Neuronal stem cell (in vitro differentiated cells): Measurements from ENCODE around the gene FGF10.

Source experiments
- DNase-seq: peaks from one replicate; pipeline ENCODE4 v3.0.0-alpha.2; 2013; ENCODE audit warnings: low spot score
- H2AFZ ChIP-seq: one replicate; pipeline ENCODE4 v1.6.1; 2013; ENCODE audit warnings: mild to moderate bottlenecking, low read length, inconsistent platforms
- H2AK5ac ChIP-seq: 2 replicates; pipeline ENCODE4 v1.6.1; 2013; ENCODE audit warnings: low read depth, mild to moderate bottlenecking, inconsistent platforms, low read length, moderate library complexity, mixed read lengths
- H2BK120ac ChIP-seq: 2 replicates; pipeline ENCODE4 v1.6.1; 2013; ENCODE audit warnings: low read depth, mild to moderate bottlenecking, inconsistent platforms, low read length, moderate library complexity, mixed read lengths
- H2BK12ac ChIP-seq: one replicate; pipeline ENCODE4 v1.6.1; 2013; ENCODE audit warnings: low read length, inconsistent platforms
- H2BK15ac ChIP-seq: 2 replicates; pipeline ENCODE4 v1.6.1; 2013; ENCODE audit warnings: mild to moderate bottlenecking, low read length, inconsistent platforms, mixed read lengths
- H2BK5ac ChIP-seq: one replicate; pipeline ENCODE4 v1.6.1; 2013; ENCODE audit warnings: inconsistent platforms, mild to moderate bottlenecking, low read length, moderate library complexity
- H3K14ac ChIP-seq: one replicate; pipeline ENCODE4 v1.6.1; 2013; ENCODE audit warnings: low read length, inconsistent platforms
- H3K18ac ChIP-seq: 2 replicates; pipeline ENCODE4 v1.6.1; 2013; ENCODE audit warnings: low read length, inconsistent platforms
- H3K23ac ChIP-seq: 2 replicates; pipeline ENCODE4 v1.6.1; 2013; ENCODE audit warnings: low read depth, mild to moderate bottlenecking, mixed read lengths, low read length, inconsistent platforms; ENCODE audit not compliant: poor library complexity
- H3K27ac ChIP-seq: replicated peaks from 3 replicates; pipeline ENCODE4 v1.5.1; 2013; ENCODE audit warnings: low read length, inconsistent platforms
- H3K27me3 ChIP-seq, 3 experiments: 2 replicates each; pipeline ENCODE4 v1.6.1; 2013; ENCODE audit warnings: low read length in 3 of 3, mild to moderate bottlenecking in 2 of 3, inconsistent platforms in 1 of 3, low read depth in 1 of 3, mixed read lengths in 1 of 3, moderate library complexity in 1 of 3; ENCODE audit not compliant: control insufficient read depth in 3 of 3, insufficient read depth in 3 of 3
- H3K36me3 ChIP-seq, 2 donors: replicated peaks in 1 of 2; 2 replicates each; pipeline ENCODE4 v1.6.1; 2013; ENCODE audit warnings: low read length in 2 of 2; ENCODE audit not compliant: control insufficient read depth in 2 of 2, insufficient read depth in 2 of 2
- H3K4ac ChIP-seq: 2 replicates; pipeline ENCODE4 v1.6.1; 2013; ENCODE audit warnings: inconsistent platforms, mild to moderate bottlenecking, low read length, moderate library complexity
- H3K4me1 ChIP-seq, 2 donors: 1 replicate in 1 of 2; 2 replicates in 1 of 2; pipeline ENCODE4 v1.6.1; 2013; ENCODE audit warnings: low read length in 2 of 2, low read depth in 1 of 2; ENCODE audit not compliant: control insufficient read depth in 2 of 2, insufficient read depth in 1 of 2
- H3K4me2 ChIP-seq: one replicate; pipeline ENCODE4 v1.6.1; 2013; ENCODE audit warnings: mild to moderate bottlenecking, low read length, inconsistent platforms; ENCODE audit not compliant: insufficient read depth, poor library complexity, severe bottlenecking
- H3K4me3 ChIP-seq, 2 donors: 2 replicates each; pipeline ENCODE4 v1.5.1; 2013; ENCODE audit warnings: low read length in 2 of 2, mild to moderate bottlenecking in 2 of 2, inconsistent platforms in 1 of 2, moderate library complexity in 1 of 2
- H3K79me1 ChIP-seq: one replicate; pipeline ENCODE4 v1.6.1; 2013; ENCODE audit warnings: low read depth, mild to moderate bottlenecking, inconsistent platforms, low read length, moderate library complexity
- H3K9ac ChIP-seq: one replicate; pipeline ENCODE4 v1.6.1; 2013; ENCODE audit warnings: mild to moderate bottlenecking, low read depth, low read length, inconsistent platforms; ENCODE audit not compliant: poor library complexity
- H3K9me3 ChIP-seq, 2 donors: replicated peaks in 1 of 2; 2 replicates each; pipeline versions ENCODE3 to v1.6.1; 2013; ENCODE audit warnings: low read length in 2 of 2, mild to moderate bottlenecking in 2 of 2, inconsistent platforms in 1 of 2, low read depth in 1 of 2, mixed read lengths in 1 of 2, moderate library complexity in 1 of 2; ENCODE audit not compliant: control insufficient read depth in 2 of 2, insufficient read depth in 1 of 2
- H4K8ac ChIP-seq: one replicate; pipeline ENCODE4 v1.6.1; 2013; ENCODE audit warnings: low read depth, mild to moderate bottlenecking, inconsistent platforms, low read length, moderate library complexity
- H4K91ac ChIP-seq: one replicate; pipeline ENCODE4 v1.6.1; 2013; ENCODE audit warnings: low read length, low read depth, mild to moderate bottlenecking, inconsistent platforms; ENCODE audit not compliant: poor library complexity
- WGBS, 2 donors: extraction: QIAGEN DNeasy Blood & Tissue Kit; methylation state at CpG; one replicate each; pipeline ENCODE4 v1.1.7; 2013; ENCODE audit warnings: missing lambda C conversion rate in 2 of 2, mixed read lengths in 1 of 2; ENCODE audit not compliant: insufficient read length in 2 of 2, insufficient replicate concordance in 1 of 2; ENCODE audit errors: extremely low coverage in 2 of 2; 5-methylcytosine and 5-hydroxymethylcytosine counted together

Gene FGF10

GRCh38 chr5:44372028-44372427 is 17.2 kb downstream of the FGF10 start:
- no peak overlapping the region for H4K8ac ChIP-seq
- H2BK5ac ChIP-seq: no peak overlapping the region
- H3K4ac ChIP-seq: no peak overlapping the region
- DNase-seq: no peak
- no peak overlapping the region for H2AFZ ChIP-seq
- no peak overlapping the region for H3K14ac ChIP-seq
- no peak overlapping the region for H2AK5ac ChIP-seq
- no peaks in the 10 kb centered on the region for H3K79me1 ChIP-seq
- WGBS, 2 donors: no CpG with 5 or more reads among the region's 4 CpGs
- H3K36me3 ChIP-seq: no peaks in the 10 kb centered on the region
- no peak overlapping the region for H3K27ac ChIP-seq
- H3K4me1 ChIP-seq: peaks cover 0 to 3% of the 10 kb centered on the region in 2 donors
- H2BK120ac ChIP-seq: no peak overlapping the region
- no peak overlapping the region for H3K4me2 ChIP-seq
- H3K27me3 ChIP-seq: no peaks in the 10 kb centered on the region
- no peak overlapping the region for H2BK15ac ChIP-seq
- no peak overlapping the region for H3K18ac ChIP-seq
- H3K9me3 ChIP-seq: peaks cover 2 to 11% of the 10 kb centered on the region in 2 donors
- H4K91ac ChIP-seq: no peak overlapping the region
- no peak overlapping the region for H2BK12ac ChIP-seq
- no peak overlapping the region for H3K9ac ChIP-seq
- H3K23ac ChIP-seq: no peak overlapping the region
- H3K4me3 ChIP-seq: no peak overlapping the region

- H3K9me3 ChIP-seq: peaks cover 0 to 2% of the 10 kb centered on the region in 2 donors
- H4K91ac ChIP-seq: no peak overlapping the region
- H3K23ac ChIP-seq: no peak overlapping the region
- H3K27ac ChIP-seq: no peak overlapping the region
- no peak overlapping the region for H3K9ac ChIP-seq
- no peaks in the 10 kb centered on the region for H3K36me3 ChIP-seq
- H3K18ac ChIP-seq: no peak overlapping the region
- H3K4me3 ChIP-seq: no peak overlapping the region
- H3K4me2 ChIP-seq: no peak overlapping the region
- H2AK5ac ChIP-seq: no peak overlapping the region
- H3K14ac ChIP-seq: no peak overlapping the region
- no peak overlapping the region for H2BK120ac ChIP-seq
- no peaks in the 10 kb centered on the region for H3K27me3 ChIP-seq
- H4K8ac ChIP-seq: no peak overlapping the region
- DNase-seq: no peak
- H2BK5ac ChIP-seq: no peak overlapping the region
- H3K4me1 ChIP-seq: peaks cover 0 to 3% of the 10 kb centered on the region in 2 donors
- H2AFZ ChIP-seq: no peak overlapping the region
- no peak overlapping the region for H3K4ac ChIP-seq
- no peak overlapping the region for H2BK15ac ChIP-seq
- H2BK12ac ChIP-seq: no peak overlapping the region
- H3K79me1 ChIP-seq: no peaks in the 10 kb centered on the region
- no CpG with 5 or more reads among the region's 1 CpG for WGBS, 2 donors
Measured at GRCh38 chr5:44367203-44367602, 22.0 kb downstream of the FGF10 start.

GRCh38 chr5:44365345-44365744 is 23.9 kb downstream of the FGF10 start:
- Histone ChIP-seq H2BK15ac (no peak overlapping the region), H4K91ac (no peak overlapping the region), H2BK5ac (no peak overlapping the region), H4K8ac (no peak overlapping the region), H2AFZ (no peak overlapping the region), H3K18ac (no peak overlapping the region), H3K9ac (no peak overlapping the region), H3K27ac (no peak overlapping the region), H3K27me3 (no peaks in the 10 kb centered on the region), H3K79me1 (no peaks in the 10 kb centered on the region), H3K23ac (no peak overlapping the region), H3K4me3 (no peak overlapping the region), H3K4me2 (no peak overlapping the region), H3K4me1 (peaks cover 0 to 1% of the 10 kb centered on the region in 2 donors), H2BK12ac (no peak overlapping the region), H2AK5ac (no peak overlapping the region), H3K14ac (no peak overlapping the region), H3K4ac (no peak overlapping the region), H3K9me3 (no peaks in the 10 kb centered on the region), H2BK120ac (no peak overlapping the region), H3K36me3 (no peaks in the 10 kb centered on the region)
- DNase-seq: no peak
- no CpG with 5 or more reads among the region's 2 CpGs for WGBS, 2 donors

GRCh38 chr5:44364097-44364496 is 25.1 kb downstream of the FGF10 start:
- no CpG with 5 or more reads among the region's 2 CpGs for WGBS, 2 donors
- Histone ChIP-seq H3K4me3 (no peak overlapping the region), H2BK5ac (no peak overlapping the region), H3K4me2 (no peak overlapping the region), H2AFZ (no peak overlapping the region), H3K14ac (no peak overlapping the region), H4K91ac (no peak overlapping the region), H2BK12ac (no peak overlapping the region), H2BK120ac (no peak overlapping the region), H3K18ac (no peak overlapping the region), H3K4ac (no peak overlapping the region), H3K27me3 (no peaks in the 10 kb centered on the region), H3K27ac (no peak overlapping the region), H4K8ac (no peak overlapping the region), H2AK5ac (no peak overlapping the region), H3K4me1 (no peaks in the 10 kb centered on the region), H3K23ac (no peak overlapping the region), H2BK15ac (no peak overlapping the region), H3K9me3 (no peaks in the 10 kb centered on the region), H3K79me1 (no peaks in the 10 kb centered on the region), H3K36me3 (no peaks in the 10 kb centered on the region), H3K9ac (no peak overlapping the region)
- DNase-seq: no peak
